GDM1 (cell line): Measurements from ENCODE around the gene PSMB11.
"Not testable (repeated sequence)": the region's sequence is repeated elsewhere in the genome, so short reads cannot be mapped to it uniquely, and the experiment has no call there.

Source experiments
- DNase-seq: peaks from one replicate; lab custom pipeline; 2025; lab: John Stamatoyannopoulos, UW

Gene PSMB11

DNA sequence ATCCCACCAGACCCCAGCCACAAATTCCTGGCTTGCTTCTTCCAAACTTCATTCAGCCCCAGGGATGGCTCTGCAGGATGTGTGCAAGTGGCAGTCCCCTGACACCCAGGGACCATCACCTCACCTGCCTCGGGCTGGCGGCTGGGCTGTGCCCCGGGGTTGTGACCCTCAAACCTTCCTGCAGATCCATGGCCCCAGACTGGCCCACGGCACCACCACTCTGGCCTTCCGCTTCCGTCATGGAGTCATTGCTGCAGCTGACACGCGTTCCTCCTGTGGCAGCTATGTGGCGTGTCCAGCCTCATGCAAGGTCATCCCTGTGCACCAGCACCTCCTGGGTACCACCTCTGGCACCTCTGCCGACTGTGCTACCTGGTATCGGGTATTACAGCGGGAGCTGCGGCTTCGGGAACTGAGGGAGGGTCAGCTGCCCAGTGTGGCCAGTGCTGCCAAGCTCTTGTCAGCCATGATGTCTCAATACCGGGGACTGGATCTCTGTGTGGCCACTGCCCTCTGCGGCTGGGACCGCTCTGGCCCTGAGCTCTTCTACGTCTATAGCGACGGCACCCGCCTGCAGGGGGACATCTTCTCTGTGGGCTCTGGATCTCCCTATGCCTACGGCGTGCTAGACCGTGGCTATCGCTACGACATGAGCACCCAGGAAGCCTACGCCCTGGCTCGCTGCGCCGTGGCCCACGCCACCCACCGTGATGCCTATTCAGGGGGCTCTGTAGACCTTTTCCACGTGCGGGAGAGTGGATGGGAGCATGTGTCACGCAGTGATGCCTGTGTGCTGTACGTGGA lies at the start of gene PSMB11:
Gene PSMB11 (plus strand): TSS at position 51 of the 804 bp plus-strand sequence. CDS start 14 bp downstream, at position 65.
- no peak for DNase-seq

DNA sequence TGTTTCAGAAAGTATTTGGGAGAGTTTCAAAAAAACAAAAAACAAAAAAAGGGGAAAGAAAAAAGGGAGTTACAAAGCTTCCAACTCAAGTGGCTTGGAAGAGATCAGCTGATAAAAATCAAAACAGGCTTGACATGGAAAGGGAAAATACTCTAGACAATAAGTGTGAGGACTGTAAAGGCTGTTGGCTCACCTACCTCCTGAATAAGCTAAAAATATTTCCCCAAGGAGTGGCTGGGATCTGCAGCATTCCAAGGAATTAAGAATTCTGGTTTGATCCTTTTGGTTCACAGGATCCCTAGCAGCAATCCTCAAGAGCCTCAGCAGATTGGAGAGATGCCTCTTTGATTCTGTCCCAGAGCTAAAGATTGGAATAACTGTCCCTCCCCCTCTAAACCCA lies 48.5 kb upstream of the PSMB11 start:
- no peak for DNase-seq

DNA sequence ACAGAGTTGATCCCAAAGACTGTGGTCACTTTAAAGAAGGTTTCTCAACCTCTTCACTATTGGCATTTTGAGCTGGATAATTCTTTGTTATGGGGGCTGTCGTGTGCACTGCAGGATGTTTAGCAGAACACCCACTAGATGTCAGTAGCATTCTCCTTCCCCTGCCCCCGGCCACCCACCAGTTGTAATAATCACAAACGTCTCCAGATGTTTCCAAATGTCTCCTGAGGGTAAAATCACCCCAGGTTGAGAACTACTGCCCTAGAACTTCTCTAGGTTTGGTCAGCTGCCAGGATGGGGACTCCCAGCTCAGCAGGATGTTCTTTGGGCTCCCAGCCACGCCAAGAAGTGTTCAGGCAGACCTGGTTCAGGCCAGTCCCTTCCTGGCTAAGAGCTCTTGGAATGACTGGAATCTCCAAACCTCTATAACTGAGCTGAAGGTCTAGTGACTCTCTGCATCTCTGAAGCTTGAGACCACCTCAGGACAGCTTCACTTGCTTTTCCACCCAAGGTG lies 47.2 kb upstream of the PSMB11 start:
- DNase-seq = no peak

- DNase-seq = no peak
Observed at GRCh38 chr14:22995889-22996625, 46.0 kb upstream of the PSMB11 start.

GRCh38 chr14:22996768-22997654 lies 45.0 kb upstream of the PSMB11 start:
- no peak for DNase-seq

- DNase-seq = no peak
Observed at GRCh38 chr14:22997676-22998323, 44.2 kb upstream of the PSMB11 start.

DNA sequence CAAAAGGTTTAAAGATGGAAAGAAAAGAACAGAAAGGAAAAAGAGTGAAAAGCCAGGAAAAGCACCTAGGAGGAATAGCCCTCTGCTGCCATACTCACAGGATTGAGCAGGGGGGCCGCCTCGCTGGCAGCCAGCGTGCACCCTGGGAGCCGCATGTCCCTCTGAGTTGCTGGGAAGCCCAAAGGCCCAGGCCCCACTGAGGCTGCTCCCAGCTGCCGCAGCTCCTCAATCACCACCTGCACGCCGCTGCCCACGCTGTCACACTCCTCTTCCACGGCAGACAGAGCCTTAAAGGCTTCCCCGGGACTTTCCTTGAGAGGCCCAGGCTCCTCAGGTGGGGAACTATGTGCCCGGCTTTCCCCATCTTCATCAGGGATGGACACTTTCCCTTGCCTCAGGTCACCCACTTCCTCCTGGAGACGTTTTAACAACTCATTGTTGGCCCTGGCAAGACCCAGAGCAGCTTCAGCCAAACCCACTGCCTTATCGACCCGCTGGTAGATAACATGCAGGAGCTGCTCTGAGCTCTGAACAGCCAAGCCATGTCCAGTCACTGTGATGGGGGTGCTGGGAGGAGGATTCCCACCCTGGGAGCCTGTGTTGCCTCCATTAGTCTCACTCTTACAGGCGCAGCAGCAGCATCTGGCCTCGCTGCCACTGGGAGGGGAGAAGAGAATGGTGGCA lies 43.5 kb upstream of the PSMB11 start:
- no peak for DNase-seq

DNA sequence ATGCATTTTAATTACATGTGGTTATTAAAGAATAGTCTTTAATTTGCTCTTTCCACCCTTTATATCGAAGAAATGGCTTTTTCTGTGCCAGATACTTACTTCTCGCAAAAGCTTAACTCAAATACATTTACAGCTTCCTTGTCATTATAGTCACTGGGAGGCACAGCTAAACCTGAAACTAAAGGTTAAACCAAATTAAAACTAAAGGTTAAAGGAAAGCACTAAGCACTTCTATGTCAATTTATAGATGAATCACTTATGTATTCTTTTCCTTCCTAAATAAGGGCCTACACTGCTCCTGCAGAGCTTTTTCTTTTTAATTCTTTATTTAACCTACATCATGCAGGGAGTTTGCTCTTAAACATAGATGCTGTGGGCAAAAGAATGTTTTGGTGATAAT lies 41.2 kb upstream of the PSMB11 start:
- no peak for DNase-seq

DNA sequence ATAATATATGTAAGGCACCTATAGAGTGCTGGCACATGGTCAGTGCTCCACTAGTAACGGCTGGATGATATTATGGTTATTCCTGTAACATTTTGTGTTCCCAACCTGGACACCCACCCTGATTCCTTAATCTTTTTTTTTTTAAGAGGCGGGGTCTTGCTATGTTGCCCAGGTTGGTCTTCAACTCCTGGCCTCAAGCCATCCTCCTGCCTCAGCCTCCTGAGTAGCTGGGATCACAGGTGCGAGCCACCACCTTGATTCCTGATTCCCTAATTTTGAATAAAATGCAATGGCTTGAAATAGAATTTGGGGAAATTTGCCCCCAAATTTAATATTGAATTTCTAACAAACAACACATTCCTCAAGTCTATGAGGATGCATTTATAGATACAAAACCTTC lies 39.4 kb upstream of the PSMB11 start:
- no peak for DNase-seq

DNA sequence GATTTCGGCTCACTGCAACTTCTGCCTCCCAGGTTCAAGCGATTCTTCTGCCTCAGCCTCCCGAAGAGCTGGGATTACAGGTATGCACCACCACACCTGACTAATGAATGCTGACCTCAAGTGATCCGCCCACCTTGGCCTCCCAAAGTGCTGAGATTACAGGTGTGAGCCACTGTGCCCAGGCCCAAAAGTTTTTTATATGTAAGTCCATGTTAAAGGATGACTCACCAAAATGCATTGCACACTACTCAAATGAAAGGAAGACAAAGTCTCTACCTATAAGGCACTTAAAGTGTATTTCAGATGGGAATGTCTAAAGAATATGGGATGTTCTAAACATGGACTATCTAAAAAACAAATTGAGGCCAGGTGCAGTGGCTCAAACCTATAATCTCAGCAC lies 37.7 kb upstream of the PSMB11 start:
- DNase-seq = not testable (repeated sequence)

GRCh38 chr14:23005451-23006187 lies 36.4 kb upstream of the PSMB11 start:
- no peak for DNase-seq

DNA sequence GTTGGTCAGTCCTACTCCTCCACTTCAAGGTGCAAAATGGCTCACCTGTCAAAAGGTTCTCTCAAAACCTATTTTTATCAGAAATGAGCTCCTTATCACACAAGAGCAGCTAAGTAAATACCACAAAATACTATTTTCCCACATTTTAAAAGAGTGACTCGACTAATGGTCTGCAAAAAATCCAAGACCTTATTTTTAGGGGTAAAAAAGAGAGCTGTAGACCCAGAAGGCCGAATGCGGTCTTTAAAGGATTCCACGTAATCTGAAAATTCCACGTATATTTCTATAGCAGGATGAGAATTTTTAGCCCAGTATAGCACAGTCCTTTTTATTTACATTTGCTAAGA lies 35.9 kb upstream of the PSMB11 start:
- no peak for DNase-seq

DNA sequence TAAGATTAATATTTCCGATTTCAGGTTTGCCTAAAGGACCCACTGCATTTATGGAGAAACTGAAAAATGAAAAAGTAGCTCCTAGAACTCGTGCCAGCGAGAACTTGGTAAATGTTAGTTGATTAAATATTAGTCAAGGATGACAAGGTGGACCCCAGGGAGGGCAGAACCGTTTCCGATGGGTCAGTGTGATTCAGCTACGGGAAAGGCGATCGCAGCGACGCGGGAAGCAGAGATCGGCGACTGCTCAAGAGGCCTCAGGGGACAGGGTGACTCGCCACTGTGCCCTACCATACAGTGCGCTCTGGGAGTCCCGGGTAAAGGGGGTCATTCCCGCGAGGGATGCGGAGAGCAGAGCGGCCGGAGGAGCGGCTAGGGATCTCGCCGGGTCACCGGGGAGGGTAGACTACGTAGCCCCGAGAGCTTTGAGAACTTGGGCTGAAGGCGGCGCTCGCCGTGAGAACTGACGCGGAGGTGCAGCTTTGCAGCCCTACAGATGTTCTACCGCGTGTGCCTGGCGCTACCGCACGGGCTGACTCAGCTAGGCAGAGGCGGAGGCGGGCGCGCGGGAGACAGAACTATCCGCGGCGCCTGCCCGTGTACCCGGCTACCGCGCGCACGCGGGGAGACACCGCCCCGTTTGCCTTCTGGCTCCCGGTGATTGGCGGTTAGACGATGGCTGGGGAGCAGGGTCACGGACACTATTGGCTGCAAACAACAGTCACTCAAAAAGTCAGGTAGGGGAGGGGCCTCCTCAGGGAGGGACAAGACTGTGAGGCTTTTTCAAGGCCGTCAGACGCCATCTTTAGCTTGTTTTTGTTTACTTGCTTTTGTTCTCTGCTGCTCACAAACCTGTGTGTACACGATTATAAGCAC lies 35.2 kb upstream of the PSMB11 start:
- peak; percentile 97 for DNase-seq

DNA sequence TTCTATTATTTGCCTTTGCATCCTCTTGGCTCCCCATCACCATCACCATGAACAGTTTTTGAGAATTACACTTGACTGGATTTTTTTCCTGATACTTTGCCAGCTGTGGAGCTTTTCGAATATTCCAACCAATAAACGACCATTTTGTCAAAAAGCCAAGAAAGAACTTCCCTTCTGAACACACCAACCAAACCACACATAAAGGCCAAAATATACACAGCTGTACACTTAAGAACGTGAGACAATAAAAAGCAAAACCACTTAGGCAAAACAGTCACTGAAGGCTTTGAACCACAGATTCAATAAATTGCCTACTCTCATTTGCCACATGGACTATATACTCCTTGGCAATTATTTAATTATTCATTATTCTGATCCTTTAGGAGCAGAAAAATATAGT lies 33.2 kb upstream of the PSMB11 start:
- DNase-seq = peak; percentile 25

DNA sequence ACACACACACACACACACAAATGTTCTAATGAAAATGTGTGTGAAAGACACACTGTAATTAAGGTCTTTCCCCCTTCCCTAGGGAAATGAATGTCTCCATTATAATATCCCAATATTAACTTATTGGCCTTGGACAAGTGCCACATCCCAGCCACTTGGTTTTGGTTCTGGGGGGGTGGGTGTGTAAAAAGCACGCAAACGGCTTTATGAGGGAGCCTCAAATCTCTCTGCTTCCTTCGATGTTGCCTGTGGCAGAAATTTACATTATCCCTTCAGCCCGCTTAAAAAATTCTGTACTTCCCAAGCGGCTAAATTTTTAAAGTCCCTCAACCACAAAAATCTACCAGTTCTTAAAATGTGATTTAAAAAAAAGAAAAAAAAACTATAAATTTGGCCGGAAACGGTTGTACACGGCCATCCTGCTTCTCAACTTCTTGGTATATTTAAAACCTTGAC lies 32.5 kb upstream of the PSMB11 start:
- DNase-seq = peak; percentile 49

DNA sequence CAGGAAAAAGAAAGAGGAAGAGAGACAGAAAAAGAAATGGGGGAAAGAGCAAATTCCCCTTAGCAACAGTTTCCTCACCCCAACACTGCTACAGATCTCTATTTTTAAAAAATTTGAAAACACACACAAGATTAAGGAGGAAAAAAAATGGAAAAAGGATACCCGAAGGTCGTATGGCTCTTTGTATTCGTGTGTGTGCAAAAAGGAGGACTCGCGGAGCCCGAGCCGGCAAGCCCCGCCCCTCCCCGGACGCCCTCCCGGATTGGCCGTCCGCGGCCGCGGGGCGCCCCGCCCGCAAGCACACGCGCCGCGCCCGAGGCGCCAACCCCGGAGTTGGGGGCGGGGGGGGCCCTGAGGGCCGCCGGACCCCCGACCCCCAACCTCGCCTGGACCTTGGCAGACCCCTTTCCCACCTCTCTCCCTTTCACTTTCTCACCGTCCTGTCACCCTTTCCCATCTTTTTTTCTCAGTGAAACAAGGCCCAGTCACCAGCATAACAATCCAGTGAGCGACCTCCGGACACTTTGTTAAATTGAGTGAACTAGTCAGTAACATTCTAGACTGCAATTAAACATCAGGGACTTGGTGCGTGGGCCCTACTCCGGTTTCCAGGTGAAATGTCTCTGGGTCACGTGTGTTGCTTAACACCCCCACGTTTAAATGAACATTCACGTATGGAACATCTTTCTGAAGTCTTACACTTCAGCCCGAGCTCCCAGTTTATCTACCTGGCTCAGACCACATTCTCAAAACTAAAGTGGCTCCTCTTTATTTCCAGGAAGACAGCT lies 31.9 kb upstream of the PSMB11 start, which contains the start of gene C14orf93:
Gene C14orf93 (minus strand): TSS at position 205 of the 788 bp plus-strand sequence. CDS start 11,120 bp downstream, outside the sequence.
- peak; percentile 66 for DNase-seq

DNA sequence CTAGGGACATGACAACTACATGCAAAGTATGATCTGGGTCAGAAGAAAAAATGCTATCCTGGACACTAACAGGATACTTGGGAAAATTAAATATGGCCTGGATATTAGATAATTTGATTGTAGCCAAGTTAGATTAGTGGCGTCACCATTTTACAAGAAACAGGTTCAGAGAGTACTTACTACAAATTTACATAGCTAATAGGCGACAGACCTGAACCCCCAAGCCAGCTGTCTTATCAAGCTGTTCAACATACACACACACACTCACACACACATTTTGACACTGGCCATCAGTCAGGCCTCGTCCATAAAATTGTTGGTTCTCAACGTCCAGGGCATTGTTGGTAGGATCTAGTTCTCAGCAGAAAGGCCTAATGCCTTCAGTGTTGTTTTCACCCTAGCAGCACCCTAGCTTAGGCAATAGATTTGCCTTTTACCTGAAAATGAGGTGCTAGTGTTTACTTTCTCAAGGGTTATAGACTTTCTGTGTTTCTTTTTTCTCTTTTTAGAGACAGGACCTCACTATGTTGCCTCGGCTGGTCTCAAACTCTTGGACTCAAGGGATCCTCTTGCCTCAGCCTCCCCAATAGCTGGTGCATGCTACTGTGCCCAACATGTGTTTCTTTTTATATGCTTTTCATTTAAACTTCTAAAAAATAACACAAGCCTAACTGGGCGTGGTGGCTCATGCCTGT lies 28.8 kb upstream of the PSMB11 start:
- no peak for DNase-seq

DNA sequence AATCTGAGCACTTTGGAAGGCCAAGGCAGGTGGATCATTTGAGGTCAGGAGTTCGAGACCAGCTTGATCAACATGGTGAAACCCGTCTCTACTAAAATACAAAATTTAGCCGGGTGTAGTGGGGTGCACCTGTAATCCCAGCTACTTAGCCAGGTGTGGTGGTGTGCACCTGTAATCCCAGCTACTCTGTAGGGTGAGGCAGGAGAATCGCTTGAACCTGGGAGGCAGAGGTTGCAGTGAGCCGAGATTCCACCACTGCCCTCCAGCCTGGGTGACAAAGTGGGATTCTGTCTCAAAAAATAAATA lies 28.3 kb upstream of the PSMB11 start:
- DNase-seq = not testable (repeated sequence)
